Stimulated activated naive CD8-positive, alpha-beta T cell treated with anti-CD3 and anti-CD28 coated beads, Interleukin-15, amount 100 ng/mL, for 72 hours (primary cell): Measurements from ENCODE around the gene AMIGO3.

Experiments
- ATAC-seq: fragments of 150-1000 bp; cut with Tn5 transposase; 2 replicates; pipeline ENCODE4 v1.10.0; 2021; ENCODE audit warnings: mild to moderate bottlenecking, moderate library complexity
- DNase-seq, 2 donors: peaks; one replicate each; pipeline ENCODE4 v3.0.0; 2021 to 2022
- H3K27ac Mint-ChIP-seq, 2 donors: one replicate each; pipeline ENCODE4 v1.8.0; 2022; ENCODE audit warnings: mild to moderate bottlenecking in 2 of 2, mixed read lengths in 2 of 2, moderate library complexity in 2 of 2
- H3K27me3 Mint-ChIP-seq: one replicate; pipeline ENCODE4 v1.8.0; 2022; ENCODE audit warnings: mixed read lengths
- H3K4me1 Mint-ChIP-seq: one replicate; pipeline ENCODE4 v1.8.0; 2022; ENCODE audit warnings: mild to moderate bottlenecking, mixed read lengths
- H3K4me3 Mint-ChIP-seq, 2 donors: one replicate each; pipeline ENCODE4 v1.8.0; 2022; ENCODE audit warnings: mild to moderate bottlenecking in 2 of 2, mixed read lengths in 2 of 2, moderate library complexity in 1 of 2
- H3K9me3 Mint-ChIP-seq, 2 donors: one replicate each; pipeline ENCODE4 v1.8.0; 2022; ENCODE audit warnings: mixed read lengths in 2 of 2

The AMIGO3 gene

GRCh38 chr3:49673715-49674496, 45.6 kb downstream of the AMIGO3 start, which contains the start of gene APEH:
Gene APEH (plus strand): TSS chr3:49674351. CDS start chr3:49674402, 51 bp downstream.
- no peaks in the 10 kb centered on the region for H3K9me3 Mint-ChIP-seq
- peak within 1 kb of the TSS; percentile 98 for H3K27ac Mint-ChIP-seq
- H3K4me3 Mint-ChIP-seq, result peak within 1 kb of the TSS; percentile 89
- ATAC-seq (peak; percentile 92), DNase-seq (peak; percentile 99)
- no peaks in the 10 kb centered on the region for H3K27me3 Mint-ChIP-seq
- H3K4me1 Mint-ChIP-seq, result peaks cover 45% of the 10 kb centered on the region

DNA sequence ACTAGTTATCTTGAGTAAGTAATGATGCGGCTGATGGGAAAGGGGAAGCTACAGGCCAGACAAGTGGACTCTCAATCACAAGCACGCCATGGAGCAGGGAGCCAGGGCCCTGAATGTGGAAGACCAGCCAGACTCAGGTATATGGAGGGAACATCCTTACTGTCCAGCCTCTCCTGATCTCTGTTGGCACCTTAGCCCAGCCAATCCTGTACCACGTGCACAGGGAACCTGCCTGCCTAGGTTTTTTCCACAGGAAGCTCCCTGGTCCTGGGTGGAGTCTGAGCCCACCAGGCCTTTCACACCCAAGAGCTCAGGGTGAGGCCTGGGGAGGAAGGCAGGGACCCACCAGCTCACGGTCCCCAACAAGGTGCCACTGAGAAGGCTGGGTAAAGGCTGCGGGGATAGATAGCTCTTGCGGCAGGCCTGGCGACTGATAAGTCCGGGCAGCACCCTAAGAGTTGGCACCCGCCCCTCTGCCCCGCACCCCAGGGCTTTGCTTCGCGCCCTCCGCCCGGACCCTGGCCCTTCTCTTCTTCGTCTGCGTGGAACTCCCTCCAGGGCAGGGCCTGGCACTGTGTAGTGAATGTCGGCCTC, 46.3 kb downstream of the AMIGO3 start:
- no peaks in the 10 kb centered on the region for H3K27me3 Mint-ChIP-seq
- DNase-seq (no peak), ATAC-seq (peak; percentile 11)
- H3K27ac Mint-ChIP-seq, result peak overlapping the region; percentile 98
- peak overlapping the region; percentile 89 for H3K4me3 Mint-ChIP-seq
- peaks cover 45% of the 10 kb centered on the region for H3K4me1 Mint-ChIP-seq
- no peaks in the 10 kb centered on the region for H3K9me3 Mint-ChIP-seq

DNA sequence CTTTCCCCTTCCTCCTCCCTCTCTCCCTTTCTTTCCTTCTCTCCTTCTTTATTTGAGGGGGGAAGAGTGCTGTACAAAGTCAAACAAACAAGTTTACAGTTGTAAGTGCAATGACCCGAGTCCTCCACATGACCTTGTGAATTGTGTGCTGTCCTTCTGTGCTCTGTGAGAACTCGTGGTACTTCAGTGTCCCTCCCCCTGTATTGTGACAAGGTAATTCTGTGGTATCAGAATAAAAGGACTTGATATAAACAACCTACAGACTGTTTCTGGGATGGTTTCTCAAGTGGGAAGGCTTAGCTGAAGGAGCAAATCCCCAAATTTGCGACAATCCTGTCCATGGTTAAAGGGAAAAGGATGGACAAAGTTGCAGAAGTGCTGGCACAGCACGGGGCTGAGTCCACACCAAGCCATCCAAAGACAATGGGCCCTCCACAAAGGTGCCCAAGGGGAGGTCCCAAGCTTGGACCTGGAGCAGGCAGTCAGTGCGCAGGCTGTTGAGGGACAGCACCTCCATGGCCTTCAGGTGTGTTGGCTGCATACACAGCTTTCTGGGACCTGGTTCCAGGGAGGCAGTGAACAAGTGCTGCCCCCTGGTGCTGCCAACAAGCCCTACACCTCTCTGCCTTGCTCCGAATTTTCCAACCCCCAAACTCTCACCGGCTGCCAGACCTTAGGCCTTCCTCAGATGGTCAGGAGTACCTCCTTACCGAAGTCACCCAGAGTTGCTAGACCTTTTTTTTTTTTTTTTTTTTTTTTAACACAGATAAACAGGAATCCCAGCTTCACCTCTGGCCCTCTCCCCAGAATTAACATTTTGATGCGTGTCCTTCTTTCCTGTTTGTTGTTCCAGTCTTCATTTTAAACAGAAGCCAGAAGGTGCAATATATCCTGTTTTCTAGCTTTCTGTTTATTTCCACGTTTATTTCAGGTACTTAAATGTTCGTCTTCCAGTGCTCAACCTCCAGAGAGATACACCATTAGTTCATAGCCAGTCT, 47.9 kb downstream of the AMIGO3 start:
- ATAC-seq, result no peak
- H3K4me3 Mint-ChIP-seq, result peak overlapping the region; percentile 14 to 68
- H3K27me3 Mint-ChIP-seq, result no peaks in the 10 kb centered on the region

GRCh38 chr3:49670940-49671290, 48.6 kb downstream of the AMIGO3 start:
- Mint-ChIP-seq H3K9me3 (no peaks in the 10 kb centered on the region), H3K4me1 (peaks cover 29% of the 10 kb centered on the region), H3K4me3 (no peak overlapping the region), H3K27ac (no peak overlapping the region), H3K27me3 (no peaks in the 10 kb centered on the region)
- no peak for DNase-seq
- no peak for ATAC-seq

More for the DNA sequence above, 47.9 kb downstream of the AMIGO3 start:
- no peak overlapping the region for H3K27ac Mint-ChIP-seq
- H3K4me1 Mint-ChIP-seq, result peaks cover 34% of the 10 kb centered on the region
- no peaks in the 10 kb centered on the region for H3K9me3 Mint-ChIP-seq
- peak; percentile 71 to 76 for DNase-seq

DNA sequence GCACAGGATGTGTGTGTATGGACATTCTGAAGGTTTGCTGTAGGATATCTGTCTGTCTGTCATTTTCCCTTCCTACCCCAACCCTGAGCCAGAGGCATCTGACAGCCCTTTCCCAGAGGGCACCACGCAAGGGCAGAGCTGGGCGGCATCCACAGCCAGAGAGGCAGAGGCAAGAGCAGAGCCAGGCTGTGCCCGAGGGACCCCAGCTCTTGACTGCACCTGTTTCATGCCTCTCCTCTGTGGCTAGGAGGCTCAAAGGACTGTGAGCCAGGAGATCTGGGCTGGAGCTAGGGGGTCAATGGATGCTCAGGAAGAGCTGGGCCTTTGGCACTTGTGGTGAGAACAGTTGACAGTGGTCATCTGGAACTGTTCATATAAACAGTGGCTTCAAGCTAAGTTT, 50.1 kb downstream of the AMIGO3 start:
- Mint-ChIP-seq H3K27me3 (no peaks in the 10 kb centered on the region), H3K4me3 (no peak overlapping the region), H3K4me1 (peaks cover 15% of the 10 kb centered on the region), H3K27ac (no peak overlapping the region), H3K9me3 (no peaks in the 10 kb centered on the region)
- DNase-seq (no peak), ATAC-seq (no peak)

GRCh38 chr3:49668861-49669260, 50.6 kb downstream of the AMIGO3 start:
- Mint-ChIP-seq H3K4me3 (no peak overlapping the region), H3K4me1 (peaks cover 15% of the 10 kb centered on the region), H3K27ac (no peak overlapping the region), H3K9me3 (no peaks in the 10 kb centered on the region), H3K27me3 (no peaks in the 10 kb centered on the region)
- DNase-seq, result no peak
- ATAC-seq, result no peak

- Mint-ChIP-seq H3K27me3 (no peaks in the 10 kb centered on the region), H3K9me3 (no peaks in the 10 kb centered on the region), H3K4me3 (no peak overlapping the region), H3K4me1 (peaks cover 14% of the 10 kb centered on the region), H3K27ac (no peak overlapping the region)
- no peak for DNase-seq
- no peak for ATAC-seq
These were observed 51.1 kb downstream of the AMIGO3 start for GRCh38 chr3:49668414-49668797.

DNA sequence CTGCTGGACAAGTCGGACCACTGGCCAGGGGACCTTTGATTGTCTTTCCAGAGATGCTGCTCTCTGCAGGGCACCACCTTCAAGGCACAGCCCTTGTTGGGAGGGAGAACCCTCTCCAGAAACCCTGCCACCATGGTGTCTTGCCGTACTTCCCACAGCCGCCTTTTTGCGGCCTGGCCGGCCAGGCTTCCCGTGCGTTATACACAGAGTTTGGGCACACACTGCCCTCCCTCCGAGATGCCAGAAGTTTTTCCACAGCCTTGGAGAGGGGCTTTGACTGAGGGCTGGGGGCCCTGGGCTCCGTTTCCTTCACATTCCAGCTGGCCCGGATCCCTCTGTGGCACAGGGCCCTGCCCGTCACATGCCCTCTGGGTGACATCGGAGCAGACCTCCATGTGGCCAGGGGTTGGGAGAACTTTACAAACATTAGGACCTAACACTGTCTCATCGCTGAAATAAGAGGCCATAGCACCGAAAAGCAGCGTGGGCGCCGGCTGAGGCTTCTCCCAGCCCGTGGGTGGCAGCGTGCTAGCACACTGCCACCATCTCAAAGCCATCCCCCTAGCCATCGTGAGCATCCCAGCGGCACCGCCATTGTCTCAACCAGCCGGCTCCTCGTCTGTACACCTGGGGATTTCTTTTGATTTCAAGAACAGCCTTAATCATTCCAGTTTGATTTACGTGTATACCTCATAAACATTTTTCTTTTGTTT, 51.6 kb downstream of the AMIGO3 start:
- Mint-ChIP-seq H3K27ac (no peak overlapping the region), H3K4me3 (no peak overlapping the region), H3K27me3 (no peaks in the 10 kb centered on the region), H3K9me3 (no peaks in the 10 kb centered on the region), H3K4me1 (peaks cover 8% of the 10 kb centered on the region)
- no peak for ATAC-seq
- DNase-seq, result no peak
